H1 (cell line): ENCODE data around the gene NOSIP. TPM values are rescaled to one million over a fixed set of nuclear protein-coding genes. Genes with fewer than 3 reads are reported as not detected.
A peak's percentile ranks its signal among the peaks of the same experiment; 100 is the strongest.

Source experiments
- CTCF ChIA-PET: fragments of 300-600 bp; sonication (Branson Sonifier 250); formaldehyde crosslinking; loops from one replicate; lab custom pipeline; 2021; ENCODE audit not compliant: partially characterized antibody; lab: Charles Lee
- POLR2A ChIA-PET: fragments of 300-600 bp; sonication (Branson Sonifier 250); formaldehyde crosslinking; loops from one replicate; lab custom pipeline; 2021; ENCODE audit warnings: inconsistent platforms; ENCODE audit not compliant: partially characterized antibody; lab: Charles Lee
- DNase-seq, 2 experiments: peaks; one replicate each; pipeline versions ENCODE4 v3.0.0 to v3.0.0-alpha.2; 2010 to 2022; ENCODE audit warnings: low spot score in 2 of 2, low read depth in 1 of 2, mixed read lengths in 1 of 2
- FAIRE-seq: peaks from 2 replicates; lab custom pipeline; 2011; peaks lifted over from hg19 to GRCh38; lab: Jason Lieb, UNC
- H2AFZ ChIP-seq: 2 replicates; pipeline ENCODE4 v1.8.1; 2012; ENCODE audit warnings: low read length, inconsistent platforms
- H2AK5ac ChIP-seq: 2 replicates; pipeline ENCODE4 v1.6.1; 2013; ENCODE audit warnings: low read depth, low read length
- H2BK120ac ChIP-seq: replicated peaks from 2 replicates; pipeline ENCODE3; 2013; ENCODE audit warnings: low read depth, low read length, inconsistent platforms
- H2BK12ac ChIP-seq: 2 replicates; pipeline ENCODE4 v1.6.1; 2013; ENCODE audit warnings: low read depth, low read length
- H2BK15ac ChIP-seq: 2 replicates; pipeline ENCODE4 v1.6.1; 2013; ENCODE audit warnings: low read length
- H2BK20ac ChIP-seq: 2 replicates; pipeline ENCODE4 v1.6.1; 2013; ENCODE audit warnings: low read length
- H2BK5ac ChIP-seq: 2 replicates; pipeline ENCODE4 v1.6.1; 2013; ENCODE audit warnings: low read depth, low read length
- H3K14ac ChIP-seq: 2 replicates; pipeline ENCODE4 v1.6.1; 2013; ENCODE audit warnings: inconsistent platforms; ENCODE audit not compliant: insufficient read length
- H3K18ac ChIP-seq: 2 replicates; pipeline ENCODE4 v1.6.1; 2013; ENCODE audit warnings: low read length; ENCODE audit errors: extremely low read depth
- H3K23ac ChIP-seq: 2 replicates; pipeline ENCODE4 v1.6.1; 2013; ENCODE audit warnings: inconsistent platforms; ENCODE audit not compliant: insufficient read length
- H3K23me2 ChIP-seq: 2 replicates; pipeline ENCODE4 v1.6.1; 2013; ENCODE audit warnings: low read depth, low read length
- H3K27ac ChIP-seq: 2 replicates; pipeline ENCODE4 v1.6.1; 2011; ENCODE audit warnings: low read depth, low read length, inconsistent platforms
- H3K27me3 ChIP-seq, 4 experiments: replicated peaks in 1 of 4; 1 replicate in 1 of 4; 2 replicates in 3 of 4; pipeline versions ENCODE4 v1.6.1 to v1.8.1; 2011 to 2013; ENCODE audit warnings: low read length in 3 of 4, mild to moderate bottlenecking in 3 of 4, inconsistent platforms in 2 of 4, mixed read lengths in 2 of 4, moderate library complexity in 1 of 4; ENCODE audit not compliant: control insufficient read depth in 3 of 4, insufficient read depth in 3 of 4; ENCODE audit errors: extremely low read depth in 1 of 4
- H3K36me3 ChIP-seq, 4 experiments: 2 replicates each; pipeline versions ENCODE4 v1.6.1 to v1.8.1; 2011 to 2013; ENCODE audit warnings: mild to moderate bottlenecking in 4 of 4, low read length in 3 of 4, moderate library complexity in 2 of 4, control low read depth in 1 of 4, inconsistent platforms in 1 of 4; ENCODE audit not compliant: insufficient read depth in 4 of 4, control insufficient read depth in 2 of 4
- H3K4ac ChIP-seq: replicated peaks from 2 replicates; pipeline ENCODE3; 2013; ENCODE audit warnings: low read length, low read depth, mixed read lengths, inconsistent platforms; ENCODE audit not compliant: insufficient read length
- H3K4me1 ChIP-seq, 4 experiments: replicated peaks in 1 of 4; 1 replicate in 1 of 4; 2 replicates in 3 of 4; pipeline versions ENCODE4 v1.6.1 to v1.8.1; 2011 to 2013; ENCODE audit warnings: low read length in 3 of 4, inconsistent platforms in 2 of 4, mixed read lengths in 1 of 4; ENCODE audit not compliant: insufficient read depth in 4 of 4, control insufficient read depth in 3 of 4
- H3K4me2 ChIP-seq, 2 experiments: 2 replicates each; pipeline versions ENCODE4 v1.6.1 to v1.8.1; 2011 to 2013; ENCODE audit warnings: low read depth in 2 of 2, low read length in 2 of 2, control low read depth in 1 of 2, inconsistent platforms in 1 of 2, mild to moderate bottlenecking in 1 of 2; ENCODE audit not compliant: insufficient read depth in 1 of 2
- H3K4me3 ChIP-seq, 4 experiments: fragments of 200-600, 300-600 bp in 1 of 4; sonication (generic), shearing (Covaris generic), sonication (Bioruptor Twin) in 1 of 4; 2 replicates each; pipeline versions ENCODE4 v1.5.1 to v1.8.1; 2011 to 2016; ENCODE audit warnings: low read length in 4 of 4, low read depth in 3 of 4, control low read depth in 2 of 4, inconsistent platforms in 2 of 4, mild to moderate bottlenecking in 2 of 4, mixed read lengths in 1 of 4, moderate library complexity in 1 of 4; ENCODE audit not compliant: insufficient read depth in 2 of 4; ENCODE audit errors: extremely low read depth in 1 of 4
- H3K56ac ChIP-seq: replicated peaks from 2 replicates; pipeline ENCODE3; 2013; ENCODE audit warnings: low read depth, mild to moderate bottlenecking, mixed read lengths, low read length, inconsistent platforms; ENCODE audit not compliant: insufficient read length
- H3K79me1 ChIP-seq: 2 replicates; pipeline ENCODE4 v1.6.1; 2013; ENCODE audit warnings: low read depth, low read length, control low read depth
- H3K79me2 ChIP-seq, 2 experiments: 2 replicates each; pipeline versions ENCODE4 v1.6.1 to v1.8.1; 2012 to 2013; ENCODE audit warnings: low read length in 2 of 2, mild to moderate bottlenecking in 2 of 2, inconsistent platforms in 1 of 2; ENCODE audit not compliant: insufficient read depth in 2 of 2, control insufficient read depth in 1 of 2
- H3K9ac ChIP-seq, 4 experiments: replicated peaks in 1 of 4; 1 replicate in 1 of 4; 2 replicates in 3 of 4; pipeline versions ENCODE4 v1.6.1 to v1.8.1; 2011 to 2013; ENCODE audit warnings: low read depth in 3 of 4, low read length in 3 of 4, control low read depth in 2 of 4, mild to moderate bottlenecking in 2 of 4, moderate library complexity in 2 of 4, inconsistent platforms in 1 of 4; ENCODE audit errors: extremely low read depth in 1 of 4
- H3K9me3 ChIP-seq, 2 experiments: 2 replicates each; pipeline versions ENCODE4 v1.6.1 to v1.8.1; 2012 to 2013; ENCODE audit warnings: mild to moderate bottlenecking in 2 of 2, moderate library complexity in 2 of 2, control low read depth in 1 of 2, inconsistent platforms in 1 of 2, low read depth in 1 of 2, low read length in 1 of 2, mixed read lengths in 1 of 2; ENCODE audit not compliant: insufficient read depth in 2 of 2
- H4K20me1 ChIP-seq, 2 experiments: replicated peaks in 1 of 2; 2 replicates each; pipeline versions ENCODE3 to v1.8.1; 2011 to 2013; ENCODE audit warnings: inconsistent platforms in 2 of 2, low read length in 2 of 2, mild to moderate bottlenecking in 1 of 2; ENCODE audit not compliant: insufficient read depth in 2 of 2, control insufficient read depth in 1 of 2
- H4K5ac ChIP-seq: 2 replicates; pipeline ENCODE4 v1.6.1; 2013; ENCODE audit warnings: low read length, low read depth, mixed read lengths, inconsistent platforms; ENCODE audit not compliant: insufficient read length
- H4K8ac ChIP-seq: 2 replicates; pipeline ENCODE4 v1.8.0; 2013; ENCODE audit warnings: mild to moderate bottlenecking, moderate library complexity, low read length, inconsistent platforms; ENCODE audit not compliant: insufficient read depth; ENCODE audit errors: extremely low read depth
- H4K91ac ChIP-seq: replicated peaks from 2 replicates; pipeline ENCODE3; 2013; ENCODE audit warnings: low read length, mixed read lengths, inconsistent platforms; ENCODE audit not compliant: insufficient read length
- CEBPB ChIP-seq: IDR thresholded peaks from 2 replicates; pipeline ENCODE4 v1.6.1; 2012; ENCODE audit warnings: low read depth, low read length
- KDM4A ChIP-seq: IDR thresholded peaks from one replicate; pipeline ENCODE4 v1.7.1; 2012; ENCODE audit warnings: low read depth, mild to moderate bottlenecking, moderate library complexity, low read length, inconsistent platforms; ENCODE audit not compliant: severe bottlenecking
- RNF2 ChIP-seq: fragments of 200-900, 300-1000 bp; sonication (generic); IDR thresholded peaks from 2 replicates; pipeline ENCODE4 v1.7.1; 2016; ENCODE audit warnings: borderline replicate concordance, low read depth, mild to moderate bottlenecking, antibody characterized with exemption, low read length; ENCODE audit not compliant: poor library complexity, severe bottlenecking; ENCODE audit errors: missing control alignments
- ZNF274 ChIP-seq: IDR thresholded peaks from 2 replicates; pipeline ENCODE4 v1.7.0; 2012; ENCODE audit warnings: low read length, borderline replicate concordance; ENCODE audit errors: extremely low read depth
- WGBS, 2 experiments: shearing (Covaris generic) in 1 of 2; methylation state at CpG; one replicate each; pipeline versions ENCODE4 v1.1.6 to v1.1.7; 2013 to 2015; ENCODE audit warnings: low lambda C conversion rate in 2 of 2, mixed read lengths in 2 of 2, inconsistent platforms in 1 of 2, low coverage in 1 of 2, missing lambda C conversion rate in 1 of 2; ENCODE audit not compliant: insufficient replicate concordance in 2 of 2, insufficient coverage in 1 of 2, insufficient read length in 1 of 2; ENCODE audit errors: extremely low coverage in 1 of 2, missing lambda C conversion rate in 1 of 2; 5-methylcytosine and 5-hydroxymethylcytosine counted together
- polyA plus RNA-seq, 7 experiments: library from polyadenylated mRNA; depleted of rRNA in 3 of 7; stranded (reverse) in 5 of 7; unstranded in 2 of 7; fragments of >200 nt in 5 of 7; fragments of 200-250 nt in 2 of 7; gene quantifications; 1 replicate in 5 of 7; 2 replicates in 1 of 7; 4 replicates in 1 of 7; pipeline versions ENCODE4 v1.2.1 to v1.2.3, GENCODE V29; 2011 to 2013; ENCODE audit warnings: missing spikeins in 2 of 7, mixed read lengths in 2 of 7
- total RNA-seq: library from RNA; stranded (reverse); fragmentation: NEBNext Ultra II Directional; extraction: Animal tissue kit (Norgen Biotek cat#: 25700); gene quantifications from 2 replicates; pipeline ENCODE4 v1.2.1, GENCODE V29; 2021
- TF ChIP-seq, protein P1 (sequence below): IDR thresholded peaks from 2 replicates; pipeline ENCODE4 v1.6.1; 2012; ENCODE audit warnings: low read length, inconsistent platforms

Gene NOSIP
- total and polyA plus RNA-seq, 2 of the 8 experiments (the other 6 are each of a cell fraction or from before 2014, with no cell fraction given): 85.1 to 192 TPM

DNA sequence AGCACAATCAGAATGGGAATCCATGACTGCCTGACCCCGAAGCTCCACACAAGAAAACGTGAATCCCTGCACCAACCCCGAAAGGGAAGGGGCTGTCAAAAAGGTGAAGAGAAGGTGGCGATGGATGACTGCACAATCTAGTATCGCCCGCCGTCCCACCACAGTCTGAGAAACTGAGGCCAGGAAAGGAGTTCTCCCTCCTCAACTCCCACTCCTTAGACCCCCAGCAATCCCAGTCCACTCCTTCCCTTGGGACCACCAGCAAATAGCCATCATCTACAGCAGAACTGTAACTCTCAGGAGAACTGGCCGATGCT is 451 bp downstream of the NOSIP start:
- peaks cover 5 to 37% of the 10 kb centered on the region in 2 experiments for H3K79me2 ChIP-seq
- H4K20me1 ChIP-seq: peaks cover 0 to 1% of the 10 kb centered on the region in 2 experiments
- no peak overlapping the region for H3K14ac ChIP-seq
- peaks cover 4% of the 10 kb centered on the region for H3K23me2 ChIP-seq
- no peak overlapping the region for H2BK12ac ChIP-seq
- peak overlapping the region; percentile 86; the same call in 1 of the 2 replicates for H2BK5ac ChIP-seq
- H4K91ac ChIP-seq: peak overlapping the region; percentile 36
- peak overlapping the region; percentile 75 to 90 for H3K4me2 ChIP-seq
- no peak overlapping the region for H3K18ac ChIP-seq
- no peak overlapping the region for H2BK120ac ChIP-seq
- H3K27ac ChIP-seq: peak overlapping the region; percentile 51
- H2BK20ac ChIP-seq: no peak overlapping the region
- DNase-seq: no peak
- H3K79me1 ChIP-seq: peaks cover 2% of the 10 kb centered on the region; the same call in 1 of the 2 replicates
- ChIA-PET CTCF (interaction anchor here (1.1 to 6.4 kb wide), 5 partner anchors 10 to 73 kb away, joined by 3 to 55 read pairs (median 3); no protein-coding TSS in a partner anchor), POLR2A (interaction anchor here (0.6 to 5.4 kb wide), 29 partner anchors 9 to 291 kb away, joined by 3 to 45 read pairs (median 7); partner anchors contain the start of genes BCL2L12, IRF3, PIH1D1 and PRMT1)
- peak overlapping the region; percentile 81 to 90 (median 84) for H3K9ac ChIP-seq
- H3K56ac ChIP-seq: no peak overlapping the region
- no peaks in the 10 kb centered on the region; a peak in 2 of 8 replicates for H3K36me3 ChIP-seq
- 0 out of 2 replicates have a peak overlapping the region, but pooled peaks have one; percentile 34 for H2AK5ac ChIP-seq
- H3K23ac ChIP-seq: no peak overlapping the region
- TF ChIP-seq, protein P1, sequence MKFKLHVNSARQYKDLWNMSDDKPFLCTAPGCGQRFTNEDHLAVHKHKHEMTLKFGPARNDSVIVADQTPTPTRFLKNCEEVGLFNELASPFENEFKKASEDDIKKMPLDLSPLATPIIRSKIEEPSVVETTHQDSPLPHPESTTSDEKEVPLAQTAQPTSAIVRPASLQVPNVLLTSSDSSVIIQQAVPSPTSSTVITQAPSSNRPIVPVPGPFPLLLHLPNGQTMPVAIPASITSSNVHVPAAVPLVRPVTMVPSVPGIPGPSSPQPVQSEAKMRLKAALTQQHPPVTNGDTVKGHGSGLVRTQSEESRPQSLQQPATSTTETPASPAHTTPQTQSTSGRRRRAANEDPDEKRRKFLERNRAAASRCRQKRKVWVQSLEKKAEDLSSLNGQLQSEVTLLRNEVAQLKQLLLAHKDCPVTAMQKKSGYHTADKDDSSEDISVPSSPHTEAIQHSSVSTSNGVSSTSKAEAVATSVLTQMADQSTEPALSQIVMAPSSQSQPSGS: no peak
- TF ChIP-seq RNF2: no peak
- TF ChIP-seq CEBPB: no peak
- no peak for TF ChIP-seq ZNF274
- peak; percentile 11 for TF ChIP-seq KDM4A
- H3K4ac ChIP-seq: no peak overlapping the region
- peak overlapping the region; percentile 87 to 99 (median 92) for H3K4me3 ChIP-seq
- no peaks in the 10 kb centered on the region for H3K9me3 ChIP-seq
- peaks cover 0 to 15% (median 8%) of the 10 kb centered on the region in 4 experiments; a peak in 6 of 7 replicates for H3K4me1 ChIP-seq
- no peak overlapping the region for H4K8ac ChIP-seq
- no peaks in the 10 kb centered on the region for H3K27me3 ChIP-seq
- H2AFZ ChIP-seq: no peak overlapping the region
- no peak for FAIRE-seq
- 0 out of 2 replicates have a peak overlapping the region, but pooled peaks have one; percentile 37 for H2BK15ac ChIP-seq
- 7% methylated on average over 8 of the region's 8 CpGs; no CpG with 5 or more reads in 1 of the 2 experiments for WGBS, 2 experiments
- H4K5ac ChIP-seq: no peak overlapping the region
